Activated T-helper 1 cell treated with Interleukin-2 at 50 U/mL for 16 hours (primary cell): ENCODE data around the gene QPRT.
"Not testable (repeated sequence)": the region's sequence is repeated elsewhere in the genome, so short reads cannot be mapped to it uniquely, and the experiment has no call there.

Experiments used
- DNase-seq: peaks from one replicate; pipeline ENCODE4 v3.0.0-alpha.2; 2020; ENCODE audit warnings: low read depth

The QPRT gene

GRCh38 chr16:29678691-29679267 lies at the start of gene QPRT:
Gene QPRT, plus strand, starts transcription at chr16:29679180. Its CDS starts 18 bp downstream, at chr16:29679198.
- no peak for DNase-seq

DNA sequence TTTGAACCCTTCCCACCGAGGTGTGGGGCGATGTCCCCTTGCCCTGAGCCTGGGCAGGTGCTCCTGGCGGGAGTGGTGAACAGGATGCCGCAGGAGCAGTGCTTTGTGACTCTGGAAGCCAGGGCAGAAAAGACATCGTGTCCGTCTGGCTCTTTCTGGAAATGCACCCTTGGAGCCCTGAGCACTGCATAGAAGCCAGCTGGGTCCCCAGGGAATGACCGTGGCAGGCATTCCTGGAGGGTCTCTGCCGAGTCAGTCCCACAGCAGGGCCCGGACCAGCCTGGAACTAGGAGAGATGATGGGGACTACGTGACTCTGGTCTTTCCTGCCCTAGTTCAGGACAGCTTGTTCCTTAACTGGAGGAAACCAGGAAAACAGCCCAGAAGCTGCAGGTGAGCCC lies 49.7 kb upstream of the QPRT start:
- not testable (repeated sequence) for DNase-seq

DNA sequence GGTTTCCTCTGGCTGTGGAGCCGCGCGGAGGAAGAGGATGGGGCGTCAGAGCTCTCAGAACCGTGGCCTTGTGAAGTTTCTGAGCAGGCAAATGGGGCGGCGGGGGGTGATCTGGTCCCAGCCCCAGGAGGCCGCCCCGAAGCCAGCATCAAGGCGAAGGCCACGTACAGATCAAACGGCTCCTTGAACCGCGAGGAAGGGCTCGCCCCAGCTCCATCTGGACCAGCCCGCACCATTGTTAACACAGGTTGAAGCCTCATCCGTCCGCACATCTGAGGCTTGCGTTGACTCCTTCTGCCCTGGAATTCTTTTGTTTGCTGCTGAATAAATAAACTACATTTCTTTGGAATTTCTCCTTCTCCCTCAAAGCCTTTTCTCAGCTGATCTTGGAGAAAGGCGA lies 47.3 kb upstream of the QPRT start:
- DNase-seq = not testable (repeated sequence)

DNA sequence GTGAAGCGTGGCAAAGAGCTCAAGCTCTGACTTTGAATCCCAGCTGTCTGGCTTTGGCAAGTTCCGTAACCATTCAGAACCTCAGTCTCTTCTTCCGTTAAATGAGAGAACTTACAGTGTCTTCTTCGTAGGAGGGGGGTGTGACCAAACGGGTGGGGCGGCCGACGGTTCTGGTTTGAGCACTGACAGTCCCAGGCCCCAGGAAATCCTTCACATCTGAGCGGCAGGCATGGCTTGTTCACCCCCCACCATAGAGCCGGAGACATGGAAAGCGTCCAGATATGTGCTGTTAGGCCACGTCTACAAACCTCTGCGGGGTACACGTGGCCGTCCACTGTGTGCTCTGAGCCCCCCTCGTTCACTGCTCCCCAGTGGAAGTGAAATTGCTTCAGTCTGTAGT lies 43.1 kb upstream of the QPRT start:
- not testable (repeated sequence) for DNase-seq

GRCh38 chr16:29636368-29636767 lies 42.6 kb upstream of the QPRT start:
- DNase-seq = not testable (repeated sequence)

GRCh38 chr16:29638751-29639150 lies 40.2 kb upstream of the QPRT start:
- not testable (repeated sequence) for DNase-seq

- DNase-seq = no peak
These were observed 37.4 kb upstream of the QPRT start for GRCh38 chr16:29641561-29641960.

DNA sequence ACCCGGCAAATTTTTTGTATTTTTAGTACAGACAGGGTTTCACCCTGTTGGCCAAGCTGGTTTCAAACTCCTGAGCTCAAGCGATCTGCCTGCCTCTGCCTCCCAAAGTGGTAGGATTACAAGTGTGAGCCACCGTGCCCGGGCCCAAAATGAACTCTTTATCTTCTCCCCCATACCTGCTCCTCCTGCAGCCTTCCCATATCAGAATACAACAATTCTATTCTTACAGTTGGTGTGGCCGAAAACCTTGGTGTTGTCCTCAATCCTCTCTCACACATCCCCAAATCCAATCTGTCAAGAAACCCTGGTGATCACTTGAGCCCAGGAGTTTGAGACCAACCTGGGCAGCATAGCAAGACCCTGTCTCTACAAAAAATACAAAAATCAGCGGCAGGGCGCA lies 35.4 kb upstream of the QPRT start:
- no peak for DNase-seq

- no peak for DNase-seq
These were observed 34.6 kb upstream of the QPRT start for GRCh38 chr16:29644338-29644857.

DNA sequence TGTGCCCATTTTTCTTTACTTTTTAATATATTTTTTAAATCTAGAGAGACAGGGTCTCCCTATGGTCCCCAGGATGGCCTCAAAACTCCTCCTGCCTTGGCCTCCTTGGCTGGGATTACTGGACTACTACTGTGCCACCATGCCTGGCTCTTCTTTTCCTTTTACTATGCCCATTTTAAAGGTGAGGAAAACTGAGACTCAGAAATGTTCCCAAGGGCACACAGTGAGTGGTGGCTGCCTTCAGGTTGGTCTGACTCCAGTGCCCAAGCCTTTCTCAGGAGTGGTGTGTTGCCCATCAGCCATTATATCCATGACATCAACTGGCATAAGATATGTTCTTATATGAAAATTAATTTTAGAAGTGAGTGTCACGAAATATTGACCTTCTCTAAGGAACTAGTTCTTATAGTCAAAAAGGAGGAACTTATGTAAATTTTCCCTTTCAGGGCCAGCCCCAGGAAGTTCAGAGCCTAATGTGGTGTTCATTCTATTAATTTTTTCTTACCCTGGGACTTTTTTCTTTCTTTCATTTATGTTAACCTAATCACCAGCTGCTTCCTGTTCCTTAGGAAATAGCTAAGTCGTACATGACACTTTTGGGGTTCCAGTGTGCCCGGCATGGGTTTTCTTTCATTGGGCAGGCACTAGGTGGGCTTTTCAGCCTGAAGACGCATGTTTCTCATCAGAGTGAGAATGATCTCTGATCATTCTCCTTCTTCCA lies 33.8 kb upstream of the QPRT start:
- DNase-seq = no peak

- no peak for DNase-seq
These were observed 33.2 kb upstream of the QPRT start for GRCh38 chr16:29645694-29646187.

- DNase-seq = no peak
These were observed 32.0 kb upstream of the QPRT start for GRCh38 chr16:29646947-29647346.

DNA sequence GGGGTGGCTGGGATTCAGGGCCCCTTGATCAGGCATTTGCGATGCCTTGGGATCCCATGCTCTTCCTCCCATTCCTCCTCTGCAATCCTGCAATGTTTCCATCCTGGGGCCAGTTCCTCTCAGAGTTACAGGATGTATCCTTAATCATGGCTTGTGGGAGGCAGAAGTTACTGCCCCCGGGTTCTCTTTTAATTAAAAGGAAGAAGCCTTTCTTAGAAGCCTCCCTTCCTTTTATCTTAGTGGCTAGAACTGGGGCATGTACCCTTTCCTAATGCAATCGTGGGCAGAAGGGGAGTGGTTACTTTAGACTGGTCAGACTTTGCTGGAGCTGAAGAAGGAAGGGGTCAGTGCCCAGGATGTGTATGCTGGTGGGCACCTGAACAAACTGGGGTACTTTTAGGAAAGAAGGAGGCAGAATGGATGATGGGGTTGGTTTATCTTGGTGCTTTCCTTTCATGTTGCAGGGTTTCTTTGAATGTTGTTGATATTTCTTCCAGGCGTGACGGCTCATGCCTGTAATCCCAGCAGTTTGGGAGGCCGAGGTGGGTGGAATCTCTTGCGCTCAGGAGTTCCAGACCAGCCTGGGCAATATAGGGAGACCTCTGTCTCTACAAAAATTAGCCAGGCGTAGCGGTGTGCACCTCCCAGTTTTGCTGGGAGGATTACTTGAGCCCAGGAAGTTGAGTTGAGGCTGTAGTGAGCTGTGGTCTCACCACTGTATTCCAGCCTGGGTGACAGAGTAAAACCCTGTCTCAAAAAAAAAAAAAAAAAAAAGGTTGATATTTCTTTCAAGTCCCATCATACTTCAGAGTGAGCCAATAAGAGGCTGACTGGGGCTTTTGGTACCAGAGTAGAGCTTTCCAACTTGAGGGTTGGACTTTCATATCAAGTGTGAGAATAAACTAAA lies 29.1 kb upstream of the QPRT start:
- no peak for DNase-seq

- DNase-seq = no peak
These were observed 28.2 kb upstream of the QPRT start for GRCh38 chr16:29650771-29651170.

DNA sequence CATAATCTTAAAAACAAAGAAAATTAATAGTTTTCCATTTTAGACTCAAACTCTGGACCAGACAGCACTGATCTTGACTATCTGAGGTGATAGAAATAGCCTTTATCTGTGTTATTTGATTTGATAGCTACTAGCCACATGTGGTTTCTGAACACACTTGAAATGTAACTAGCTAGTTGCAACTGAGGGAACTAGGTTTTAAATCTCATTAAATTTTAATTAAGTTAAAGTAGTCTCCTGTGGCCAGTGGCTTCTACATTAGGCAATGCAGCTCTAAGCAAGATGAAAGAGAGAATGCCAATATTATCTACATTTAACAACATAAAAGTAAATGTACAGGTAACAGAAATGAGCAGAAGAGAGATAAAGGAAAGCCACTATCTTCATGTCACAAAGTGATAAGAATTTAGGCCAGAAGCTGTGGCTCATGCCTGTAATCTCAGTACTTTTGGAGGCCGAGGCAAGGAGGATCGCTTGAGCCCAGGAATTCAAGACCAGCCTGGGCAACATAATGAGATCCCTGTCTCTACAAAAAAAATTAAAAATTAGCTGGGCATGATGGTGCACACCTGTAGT lies 27.1 kb upstream of the QPRT start:
- no peak for DNase-seq

DNA sequence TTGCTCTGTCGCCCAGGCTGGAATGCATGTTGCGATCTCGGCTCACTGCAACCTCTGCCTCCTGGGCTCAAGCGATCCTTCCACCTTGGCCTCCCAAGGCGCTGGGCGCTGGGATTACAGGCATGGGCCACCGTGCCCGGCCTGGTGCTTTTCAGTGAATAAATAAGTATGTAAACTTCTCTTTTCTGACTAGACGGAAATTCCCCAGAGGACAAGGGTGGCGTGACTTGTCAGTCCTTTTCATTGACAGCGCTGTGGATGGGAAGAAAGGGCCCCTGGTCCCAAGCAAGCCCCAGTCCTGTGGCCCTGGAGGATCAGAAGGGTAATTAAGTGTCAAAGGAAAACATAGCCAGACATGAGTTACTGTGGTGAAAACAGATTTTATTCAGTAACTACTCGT lies 25.5 kb upstream of the QPRT start:
- DNase-seq = no peak

- DNase-seq = not testable (repeated sequence)
These were observed 25.1 kb upstream of the QPRT start for GRCh38 chr16:29653890-29654289.

GRCh38 chr16:29656688-29657523 lies 22.1 kb upstream of the QPRT start:
- DNase-seq = no peak

DNA sequence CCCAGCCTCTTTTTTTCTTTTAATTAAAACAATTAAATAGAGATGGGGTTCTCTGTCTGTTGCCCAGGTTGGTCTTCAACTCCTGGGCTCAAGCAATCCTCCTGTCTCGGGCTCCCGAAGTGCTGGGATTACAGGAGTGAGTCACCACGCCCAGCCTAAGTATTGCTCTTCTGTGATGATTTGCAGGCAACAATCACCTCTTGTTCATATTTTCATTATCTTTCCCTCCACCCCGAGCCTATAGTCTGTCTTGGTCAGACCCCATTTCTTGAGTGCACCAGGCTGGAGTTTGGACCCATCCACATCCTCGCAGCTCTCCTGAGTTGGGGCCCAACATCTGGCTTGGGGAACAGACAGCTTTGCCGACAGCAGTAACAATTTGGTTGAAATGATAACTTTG lies 20.3 kb upstream of the QPRT start:
- DNase-seq = no peak

GRCh38 chr16:29662000-29662728 lies 16.8 kb upstream of the QPRT start:
- no peak for DNase-seq

DNA sequence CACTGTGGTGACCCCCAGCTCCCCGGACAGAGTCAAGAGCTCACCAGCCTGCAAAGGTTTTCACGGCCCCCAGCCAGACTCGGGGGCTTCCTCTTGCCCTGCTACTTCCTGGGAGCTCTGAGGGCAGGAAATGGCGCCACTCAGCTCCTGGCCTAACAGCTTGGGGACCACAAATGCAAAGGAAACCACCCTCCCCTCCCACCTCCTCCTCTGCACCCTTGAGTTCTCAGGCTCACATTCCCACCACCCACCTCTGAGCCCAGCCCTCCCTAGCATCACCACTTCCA lies 16.3 kb upstream of the QPRT start:
- peak; percentile 32 for DNase-seq
